Measurements from ENCODE around the gene DNAJC17. TPM values are rescaled to one million over a fixed set of nuclear protein-coding genes. Genes with fewer than 3 reads are reported as not detected.

Gene DNAJC17
- total RNA-seq, 1 experiment from 2014 or later = 53.3 TPM

DNA sequence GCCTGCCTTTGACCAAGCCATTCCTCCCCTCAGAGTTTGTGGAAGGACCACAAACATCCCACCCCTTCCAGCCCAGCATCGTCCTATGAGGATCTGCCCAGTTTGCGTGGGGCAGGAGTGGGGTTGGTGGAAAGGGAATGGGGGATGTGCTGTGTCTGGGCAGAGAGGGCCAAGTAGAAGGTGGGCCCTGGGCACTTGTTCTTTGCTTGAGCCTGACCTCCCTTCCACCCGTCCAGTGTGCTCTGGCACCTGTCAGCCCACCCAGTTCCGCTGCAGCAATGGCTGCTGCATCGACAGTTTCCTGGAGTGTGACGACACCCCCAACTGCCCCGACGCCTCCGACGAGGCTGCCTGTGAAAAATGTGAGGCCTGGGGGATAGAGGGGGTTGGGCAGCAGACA lies 46.9 kb upstream of the DNAJC17 start:
- Histone ChIP-seq H3K36me3 (ENCODE audit: low read depth, low read length) (peaks cover 44% of the 10 kb centered on the region), H3K9me2 (replicated peaks; ENCODE audit: low read length) (no peaks in the 10 kb centered on the region), H3K4me2 (ENCODE audit: low read length) (no peak overlapping the region), H3K4me3 (ENCODE audit: low read length) (no peak overlapping the region), H3K9ac (ENCODE audit: low read length) (no peak overlapping the region), H3K4me1 (ENCODE audit: insufficient read depth, low read length) (peaks cover 23% of the 10 kb centered on the region), H3K9me3 (ENCODE audit: low read length) (no peaks in the 10 kb centered on the region), H4K20me1 (ENCODE audit: low read length) (no peaks in the 10 kb centered on the region), H3K27ac (ENCODE audit: low read length) (no peak overlapping the region), H3K27me3 (ENCODE audit: low read length) (no peaks in the 10 kb centered on the region), H3K79me2 (ENCODE audit: low read length) (peaks cover 26% of the 10 kb centered on the region), H3F3A (ENCODE audit: low read length, unreplicated experiment) (peaks cover 9% of the 10 kb centered on the region), H2AFZ (ENCODE audit: low read length) (no peak overlapping the region)
- ChIA-PET CTCF (no interaction called here), POLR2A (ENCODE audit: unreplicated experiment) (no interaction called here)
- intact Hi-C loops (cut with micrococcal nuclease) = no loop called here
- DNase-seq = no peak
- TF ChIP-seq EZH2phosphoT487 (IDR thresholded peaks at IDR 0.05; ENCODE audit: borderline replicate concordance, low read length) (no peak), EZH2 (IDR thresholded peaks at IDR 0.05; ENCODE audit: low read length, unreplicated experiment) (no peak)
- TF ChIP-seq, protein P1, sequence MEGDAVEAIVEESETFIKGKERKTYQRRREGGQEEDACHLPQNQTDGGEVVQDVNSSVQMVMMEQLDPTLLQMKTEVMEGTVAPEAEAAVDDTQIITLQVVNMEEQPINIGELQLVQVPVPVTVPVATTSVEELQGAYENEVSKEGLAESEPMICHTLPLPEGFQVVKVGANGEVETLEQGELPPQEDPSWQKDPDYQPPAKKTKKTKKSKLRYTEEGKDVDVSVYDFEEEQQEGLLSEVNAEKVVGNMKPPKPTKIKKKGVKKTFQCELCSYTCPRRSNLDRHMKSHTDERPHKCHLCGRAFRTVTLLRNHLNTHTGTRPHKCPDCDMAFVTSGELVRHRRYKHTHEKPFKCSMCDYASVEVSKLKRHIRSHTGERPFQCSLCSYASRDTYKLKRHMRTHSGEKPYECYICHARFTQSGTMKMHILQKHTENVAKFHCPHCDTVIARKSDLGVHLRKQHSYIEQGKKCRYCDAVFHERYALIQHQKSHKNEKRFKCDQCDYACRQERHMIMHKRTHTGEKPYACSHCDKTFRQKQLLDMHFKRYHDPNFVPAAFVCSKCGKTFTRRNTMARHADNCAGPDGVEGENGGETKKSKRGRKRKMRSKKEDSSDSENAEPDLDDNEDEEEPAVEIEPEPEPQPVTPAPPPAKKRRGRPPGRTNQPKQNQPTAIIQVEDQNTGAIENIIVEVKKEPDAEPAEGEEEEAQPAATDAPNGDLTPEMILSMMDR (conservative IDR thresholded peaks at IDR 0.05; ENCODE audit: low read depth, low read length) = no peak
- no TSS peak for BruUV-seq (replicated peaks)
- no peak for ATAC-seq

GRCh38 chr15:40853241-40853890 lies 46.1 kb upstream of the DNAJC17 start:
- BruUV-seq (replicated peaks) = TSS peak; percentile 3

More at GRCh38 chr15:40853241-40853890, 46.1 kb upstream of the DNAJC17 start:
- Histone ChIP-seq H3K9me2 (replicated peaks; ENCODE audit: low read length) (no peaks in the 10 kb centered on the region), H3K27me3 (ENCODE audit: low read length) (no peaks in the 10 kb centered on the region), H2AFZ (ENCODE audit: low read length) (no peak overlapping the region), H3K4me2 (ENCODE audit: low read length) (no peak overlapping the region), H3K36me3 (ENCODE audit: low read depth, low read length) (peaks cover 44% of the 10 kb centered on the region), H4K20me1 (ENCODE audit: low read length) (no peaks in the 10 kb centered on the region), H3K9me3 (ENCODE audit: low read length) (no peaks in the 10 kb centered on the region), H3K9ac (ENCODE audit: low read length) (no peak overlapping the region), H3K4me1 (ENCODE audit: insufficient read depth, low read length) (peaks cover 23% of the 10 kb centered on the region), H3K27ac (ENCODE audit: low read length) (no peak overlapping the region), H3F3A (ENCODE audit: low read length, unreplicated experiment) (peaks cover 9% of the 10 kb centered on the region), H3K4me3 (ENCODE audit: low read length) (no peak overlapping the region), H3K79me2 (ENCODE audit: low read length) (peaks cover 33% of the 10 kb centered on the region)
- TF ChIP-seq EZH2 (IDR thresholded peaks at IDR 0.05; ENCODE audit: low read length, unreplicated experiment) (no peak), EZH2phosphoT487 (IDR thresholded peaks at IDR 0.05; ENCODE audit: borderline replicate concordance, low read length) (no peak)
- TF ChIP-seq, protein P1 (conservative IDR thresholded peaks at IDR 0.05; ENCODE audit: low read depth, low read length) = no peak
- ChIA-PET CTCF (no interaction called here), POLR2A (ENCODE audit: unreplicated experiment) (no interaction called here)
- intact Hi-C loops (cut with micrococcal nuclease) = no loop called here
- DNase-seq (no peak), ATAC-seq (no peak)

Data from PC-3 (cell line).